NOMO-1 (cell line): Measurements from ENCODE around the gene RABGAP1.

Experiments used
- DNase-seq, 2 experiments: peaks; one replicate each; lab custom pipeline; 2025; ENCODE audit not compliant: unreplicated experiment in 2 of 2; lab: John Stamatoyannopoulos, UW

The RABGAP1 gene

GRCh38 chr9:123149067-123149466 lies 208.2 kb downstream of the RABGAP1 start:
- no peak for DNase-seq

GRCh38 chr9:123150708-123151503 lies 210.1 kb downstream of the RABGAP1 start:
- DNase-seq: no peak
